Measurements from ENCODE around the gene DENND11.

- TF ChIP-seq CTCF (conservative IDR thresholded peaks at IDR 0.05; ENCODE audit: low read depth, low read length) (no peak), POLR2A (IDR thresholded peaks at IDR 0.05; ENCODE audit: low read depth, low read length) (no peak), MAZ (IDR thresholded peaks at IDR 0.05; ENCODE audit: borderline replicate concordance, low read depth, low read length) (no peak), RCOR1 (IDR thresholded peaks at IDR 0.05; ENCODE audit: insufficient replicate concordance, low read length) (no peak), RAD21 (IDR thresholded peaks at IDR 0.05; ENCODE audit: low read length) (no peak), NFE2L2 (IDR thresholded peaks at IDR 0.05; ENCODE audit: low read depth, low read length) (no peak), RFX5 (IDR thresholded peaks at IDR 0.05; ENCODE audit: low read depth, low read length) (no peak)
Observed at GRCh38 chr7:141731476-141732149, 29.6 kb upstream of the DENND11 start.

Measured in IMR-90 (cell line).